GM12892 (cell line): Measurements from ENCODE around the gene AP4M1.

Experiments used
- DNase-seq: peaks from one replicate; pipeline ENCODE4 v3.0.0; 2011; ENCODE audit not compliant: insufficient read length
- FAIRE-seq: peaks from 2 replicates; lab custom pipeline; 2011; peaks lifted over from hg19 to GRCh38; lab: Jason Lieb, UNC
- POLR2A ChIP-seq: IDR thresholded peaks from 2 replicates; pipeline ENCODE4 v1.6.1; 2011; ENCODE audit warnings: low read depth, low read length, control low read depth
- POLR2AphosphoS5 ChIP-seq: IDR thresholded peaks from 2 replicates; pipeline ENCODE4 v1.6.1; 2011; ENCODE audit warnings: low read depth, low read length, control low read depth
- TAF1 ChIP-seq: IDR thresholded peaks from 2 replicates; pipeline ENCODE4 v1.6.1; 2011; ENCODE audit warnings: low read depth, mild to moderate bottlenecking, control low read depth, low read length, borderline replicate concordance

The AP4M1 gene

DNA sequence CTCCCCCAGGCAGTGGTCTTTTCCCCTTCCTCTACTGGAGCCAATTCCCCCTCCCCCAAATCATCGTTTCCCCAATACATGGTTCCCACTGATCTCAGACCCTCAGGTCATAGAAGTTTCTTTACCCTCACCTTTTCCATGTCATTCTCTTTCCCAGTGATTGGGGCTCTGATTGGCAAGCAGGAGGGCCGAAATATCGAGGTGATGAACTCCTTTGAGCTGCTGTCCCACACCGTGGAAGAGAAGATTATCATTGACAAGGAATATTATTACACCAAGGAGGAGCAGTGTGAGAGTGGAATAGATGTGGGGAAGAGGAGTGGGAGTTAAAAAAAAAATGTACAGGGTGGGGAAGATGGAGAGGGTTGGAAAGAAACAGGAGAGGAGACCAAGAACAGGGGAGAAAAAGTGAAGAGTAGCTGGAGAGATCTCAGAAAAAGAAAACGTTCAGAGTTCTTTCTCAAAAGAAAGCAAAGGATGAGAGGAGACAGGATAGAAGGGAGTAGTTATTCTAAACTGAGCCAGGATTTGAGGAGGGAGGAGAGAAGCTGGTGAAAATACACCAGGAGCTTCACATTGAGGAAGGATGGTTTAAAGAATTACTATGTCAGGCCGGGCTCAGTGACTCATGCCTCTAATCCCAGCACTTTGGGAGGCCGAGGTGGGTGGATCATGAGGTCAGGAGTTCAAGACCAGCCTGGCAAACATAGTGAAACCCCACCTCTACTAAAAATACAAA, 11.8 kb upstream of the AP4M1 start:
- DNase-seq (no peak), FAIRE-seq (no peak)
- TF ChIP-seq POLR2AphosphoS5 = no peak
- TF ChIP-seq TAF1 = no peak
- TF ChIP-seq POLR2A = no peak

DNA sequence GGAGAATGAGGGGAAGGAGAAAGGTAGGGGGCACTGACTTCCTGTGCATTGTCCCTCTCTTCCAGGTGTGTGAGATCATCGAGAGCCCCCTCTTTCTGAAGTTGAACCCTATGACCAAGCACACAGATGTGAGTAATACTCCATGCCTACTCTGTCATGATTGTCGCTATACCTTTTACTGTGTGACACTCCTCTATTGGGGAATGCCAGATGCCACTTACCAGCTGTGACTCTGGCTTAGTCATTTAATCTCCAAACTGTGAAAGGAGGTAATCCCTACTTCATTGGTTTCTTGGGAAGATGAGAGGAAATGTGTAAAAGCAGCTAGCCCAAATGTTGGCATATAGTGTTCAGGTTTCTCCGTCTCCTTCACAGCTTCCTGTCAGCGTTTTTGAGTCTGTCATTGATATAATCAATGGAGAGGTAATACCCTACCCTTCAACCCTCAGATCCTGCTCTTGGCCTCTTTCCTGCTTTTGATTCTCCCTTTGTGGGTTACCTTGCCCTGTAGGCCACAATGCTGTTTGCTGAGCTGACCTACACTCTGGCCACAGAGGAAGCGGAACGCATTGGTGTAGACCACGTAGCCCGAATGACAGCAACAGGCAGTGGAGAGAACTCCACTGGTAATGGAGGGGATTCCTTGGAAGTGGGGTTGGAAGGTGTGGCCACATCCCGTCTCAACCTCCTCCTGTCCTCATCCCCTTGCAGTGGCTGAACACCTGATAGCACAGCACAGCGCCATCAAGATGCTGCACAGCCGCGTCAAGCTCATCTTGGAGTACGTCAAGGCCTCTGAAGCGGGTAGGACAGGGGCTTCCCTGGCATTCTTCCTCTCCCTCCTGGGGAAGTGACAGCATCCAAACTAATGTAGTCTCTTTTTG, 10.7 kb upstream of the AP4M1 start:
- no peak for DNase-seq
- TF ChIP-seq POLR2A (no peak; the same call in 1 of the 2 replicates), TAF1 (no peak), POLR2AphosphoS5 (no peak)
- FAIRE-seq = no peak

DNA sequence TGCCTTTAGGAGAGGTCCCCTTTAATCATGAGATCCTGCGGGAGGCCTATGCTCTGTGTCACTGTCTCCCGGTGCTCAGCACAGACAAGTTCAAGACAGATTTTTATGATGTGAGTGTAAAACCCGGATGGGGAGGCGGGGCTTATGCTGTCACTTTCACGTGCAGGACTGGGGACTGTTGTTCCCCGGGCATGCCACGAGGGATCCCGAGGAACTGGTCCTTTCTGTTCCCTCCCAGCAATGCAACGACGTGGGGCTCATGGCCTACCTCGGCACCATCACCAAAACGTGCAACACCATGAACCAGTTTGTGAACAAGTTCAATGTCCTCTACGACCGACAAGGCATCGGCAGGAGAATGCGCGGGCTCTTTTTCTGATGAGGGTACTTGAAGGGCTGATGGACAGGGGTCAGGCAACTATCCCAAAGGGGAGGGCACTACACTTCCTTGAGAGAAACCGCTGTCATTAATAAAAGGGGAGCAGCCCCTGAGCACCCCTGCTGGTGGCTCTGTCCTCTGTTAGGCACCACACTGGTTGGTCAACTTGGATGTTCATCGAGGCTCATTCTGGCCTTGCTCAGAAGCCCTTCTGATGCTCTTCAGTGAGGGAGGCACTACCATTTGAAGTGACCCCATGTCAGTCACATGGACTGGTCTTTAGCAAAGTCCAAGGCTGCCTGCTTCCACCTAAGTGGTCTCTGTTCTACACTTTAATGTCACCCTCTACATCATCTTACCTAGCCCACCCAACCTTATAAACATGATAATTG, 9.8 kb upstream of the AP4M1 start:
- no peak for DNase-seq
- TF ChIP-seq POLR2AphosphoS5 (peak; percentile 82), POLR2A (peak; percentile 90), TAF1 (no peak)
- no peak for FAIRE-seq

DNA sequence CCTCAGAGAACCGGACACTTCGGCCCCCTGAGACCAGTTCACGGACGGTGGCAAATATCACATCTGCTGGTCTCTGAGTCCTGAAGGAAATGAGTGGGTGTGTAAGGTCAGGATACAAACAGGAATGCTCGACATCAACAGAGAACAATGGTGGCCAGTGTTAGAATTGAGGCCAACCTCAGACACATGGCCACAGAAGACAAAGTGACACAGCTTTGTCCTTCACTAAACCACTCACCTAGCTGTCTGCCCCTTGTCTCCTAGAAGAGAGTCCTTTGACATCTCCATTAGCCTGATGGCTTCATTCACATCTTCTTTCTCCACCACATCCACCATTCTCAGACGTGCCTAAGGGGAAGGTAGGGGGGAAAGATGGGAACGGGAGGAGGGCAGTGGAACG, 8.4 kb upstream of the AP4M1 start:
- DNase-seq (no peak), FAIRE-seq (no peak)

DNA sequence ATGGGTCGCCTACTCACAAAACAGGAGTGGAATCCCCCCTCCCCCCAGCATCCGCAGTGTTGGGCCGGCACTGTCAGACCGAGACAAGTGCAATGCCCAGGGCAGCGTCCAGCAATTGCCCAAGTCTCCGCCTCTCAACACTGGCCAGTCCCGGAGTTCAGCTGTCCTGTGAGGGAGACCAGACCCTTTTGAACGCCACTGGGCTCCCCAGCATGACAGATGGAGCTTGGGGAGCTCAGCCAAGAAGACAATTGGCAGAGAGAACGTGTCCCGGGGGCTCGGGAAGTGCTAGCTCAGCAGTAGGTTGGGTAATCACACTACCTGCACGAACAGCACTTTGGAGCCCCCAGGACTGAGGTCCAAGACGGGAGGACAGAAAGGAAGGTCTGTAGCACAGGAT, 7.9 kb upstream of the AP4M1 start:
- TF ChIP-seq POLR2AphosphoS5 = 0 out of 2 replicates have a peak, but pooled peaks have one; percentile 17
- TF ChIP-seq POLR2A = no peak
- no peak for FAIRE-seq

More for the DNA sequence above, 8.4 kb upstream of the AP4M1 start:
- TF ChIP-seq POLR2A = no peak
- TF ChIP-seq POLR2AphosphoS5 = peak; percentile 69; the same call in 1 of the 2 replicates

DNA sequence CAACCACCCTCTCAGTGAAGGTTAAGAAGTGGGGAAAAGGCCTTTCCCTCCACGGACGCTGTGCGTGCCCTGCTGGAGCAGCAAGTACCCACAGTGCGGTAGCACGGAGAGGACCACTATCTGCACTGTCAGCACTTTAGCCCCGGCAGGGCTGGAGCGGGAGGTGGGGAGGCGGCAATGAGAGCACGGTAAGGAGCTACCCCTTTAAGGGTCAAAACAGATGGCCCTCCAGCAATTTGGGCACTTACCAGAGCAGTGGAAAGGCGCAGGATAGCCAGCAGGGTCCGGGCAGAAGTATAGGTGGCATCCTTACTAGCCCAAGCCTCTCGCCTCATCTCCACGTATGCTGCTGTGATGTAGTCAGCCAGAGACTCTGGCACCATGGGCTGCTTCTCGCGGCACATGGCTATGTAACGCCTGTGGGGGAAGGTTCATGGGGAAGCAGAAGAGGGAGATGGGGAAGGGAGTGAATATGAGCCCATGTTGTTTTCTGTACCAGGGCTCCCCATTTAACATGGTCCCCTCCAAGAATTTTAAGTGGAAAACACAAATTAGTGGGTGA, 7.4 kb upstream of the AP4M1 start:
- FAIRE-seq (no peak), DNase-seq (no peak)
- TF ChIP-seq TAF1 = no peak
- peak; percentile 60 for TF ChIP-seq POLR2AphosphoS5
- peak; percentile 64 for TF ChIP-seq POLR2A

More for the DNA sequence above, 7.9 kb upstream of the AP4M1 start:
- DNase-seq = no peak

DNA sequence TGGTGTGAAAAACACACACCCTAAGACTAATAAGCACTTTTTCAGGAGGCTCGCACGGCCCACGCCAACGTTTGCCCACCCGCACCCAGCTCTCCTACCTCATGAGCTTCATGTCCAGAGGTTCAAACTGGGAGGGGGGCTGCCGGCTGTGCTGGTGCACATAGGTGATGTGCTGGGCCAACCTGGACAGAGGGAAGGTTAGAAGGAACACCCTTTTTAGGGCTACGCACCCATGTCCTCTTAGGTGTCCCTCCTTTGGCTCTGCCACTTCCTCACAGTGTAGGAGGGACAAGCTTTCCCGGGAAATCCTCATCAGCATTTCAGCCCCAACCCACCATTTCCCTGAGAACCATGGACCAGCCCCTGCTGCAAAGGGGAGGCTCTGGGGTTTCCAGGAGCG, 6.2 kb upstream of the AP4M1 start:
- DNase-seq (no peak), FAIRE-seq (no peak)
- TF ChIP-seq POLR2AphosphoS5 = peak; percentile 12; the same call in 1 of the 2 replicates
- no peak for TF ChIP-seq TAF1
- no peak for TF ChIP-seq POLR2A

DNA sequence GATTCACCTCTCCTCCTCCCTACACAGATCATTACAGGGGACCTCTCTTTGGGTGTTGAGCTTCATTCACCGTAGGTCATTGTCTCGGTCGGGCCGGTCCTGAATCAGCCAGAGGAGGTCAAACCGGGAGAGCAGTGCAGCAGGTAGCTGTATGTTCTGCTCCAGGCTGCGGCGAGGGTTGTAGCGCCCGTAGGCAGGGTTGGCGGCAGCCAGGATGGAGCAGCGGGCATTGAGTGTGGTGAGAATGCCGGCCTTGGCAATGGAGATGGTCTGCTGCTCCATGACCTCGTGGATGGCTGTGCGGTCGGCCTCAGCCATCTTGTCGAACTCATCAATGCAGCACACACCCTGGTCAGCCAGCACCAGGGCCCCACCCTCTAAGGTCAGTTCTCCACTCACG, 5.7 kb upstream of the AP4M1 start:
- no peak for FAIRE-seq
- TF ChIP-seq TAF1 (no peak), POLR2A (no peak; the same call in 1 of the 2 replicates), POLR2AphosphoS5 (no peak; the same call in 1 of the 2 replicates)
- DNase-seq = no peak

DNA sequence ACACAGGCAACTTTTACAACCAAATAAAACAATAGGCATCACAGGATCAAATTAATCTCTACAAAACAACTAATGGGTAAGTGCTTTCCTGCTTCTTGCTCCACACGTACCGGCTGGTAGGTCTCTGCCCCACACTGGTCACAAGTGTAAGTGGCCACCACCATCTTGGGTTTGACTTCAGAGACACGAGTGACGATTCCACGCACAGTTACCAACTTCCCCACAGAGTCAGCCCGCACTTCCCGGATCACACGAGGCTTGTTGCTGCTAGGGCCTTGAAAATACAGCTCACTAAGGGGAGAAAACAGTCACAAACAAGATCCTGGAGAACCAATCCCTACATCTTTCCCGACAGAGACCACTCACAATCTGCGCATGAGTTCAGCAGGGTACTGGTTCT, 2.5 kb upstream of the AP4M1 start:
- TF ChIP-seq TAF1 (no peak), POLR2AphosphoS5 (no peak), POLR2A (0 out of 2 replicates have a peak, but pooled peaks have one; percentile 8)
- FAIRE-seq (no peak), DNase-seq (no peak)

DNA sequence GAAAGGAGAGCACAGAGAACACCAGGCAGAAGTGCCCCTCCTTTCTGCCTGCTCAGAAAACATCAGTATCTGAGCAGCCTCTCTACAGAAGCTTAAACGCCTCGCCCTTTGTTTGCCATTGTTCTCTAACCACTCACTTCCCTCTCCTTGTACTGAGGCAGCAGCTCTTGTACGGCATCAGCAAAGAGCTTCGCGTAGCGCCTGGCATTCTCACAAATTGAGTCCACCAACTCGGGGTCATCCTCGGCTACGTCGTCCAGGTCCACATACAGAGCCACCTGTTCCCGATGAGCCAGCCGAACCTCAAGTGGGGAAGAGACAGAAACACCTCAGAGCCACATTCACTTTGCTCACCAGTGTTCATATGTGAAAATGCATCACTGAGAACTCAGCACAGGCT, 2.0 kb upstream of the AP4M1 start:
- DNase-seq = no peak
- FAIRE-seq = no peak
- TF ChIP-seq POLR2A = no peak
- no peak for TF ChIP-seq POLR2AphosphoS5
- TF ChIP-seq TAF1 = no peak
